AG09319 (cell line): ENCODE data around the gene POLL.

Experiments
- DNase-seq: peaks from one replicate; pipeline ENCODE4 v3.0.0-alpha.2; 2010; ENCODE audit warnings: low read depth; ENCODE audit errors: extremely low read depth
- TF ChIP-seq, protein P1 (sequence below): IDR thresholded peaks from 2 replicates; pipeline ENCODE4 v1.5.1; 2011; ENCODE audit warnings: low read depth, mild to moderate bottlenecking, inconsistent platforms, low read length, moderate library complexity

Gene POLL

GRCh38 chr10:101552442-101552841 lies 35.6 kb downstream of the POLL start:
- TF ChIP-seq, protein P1, sequence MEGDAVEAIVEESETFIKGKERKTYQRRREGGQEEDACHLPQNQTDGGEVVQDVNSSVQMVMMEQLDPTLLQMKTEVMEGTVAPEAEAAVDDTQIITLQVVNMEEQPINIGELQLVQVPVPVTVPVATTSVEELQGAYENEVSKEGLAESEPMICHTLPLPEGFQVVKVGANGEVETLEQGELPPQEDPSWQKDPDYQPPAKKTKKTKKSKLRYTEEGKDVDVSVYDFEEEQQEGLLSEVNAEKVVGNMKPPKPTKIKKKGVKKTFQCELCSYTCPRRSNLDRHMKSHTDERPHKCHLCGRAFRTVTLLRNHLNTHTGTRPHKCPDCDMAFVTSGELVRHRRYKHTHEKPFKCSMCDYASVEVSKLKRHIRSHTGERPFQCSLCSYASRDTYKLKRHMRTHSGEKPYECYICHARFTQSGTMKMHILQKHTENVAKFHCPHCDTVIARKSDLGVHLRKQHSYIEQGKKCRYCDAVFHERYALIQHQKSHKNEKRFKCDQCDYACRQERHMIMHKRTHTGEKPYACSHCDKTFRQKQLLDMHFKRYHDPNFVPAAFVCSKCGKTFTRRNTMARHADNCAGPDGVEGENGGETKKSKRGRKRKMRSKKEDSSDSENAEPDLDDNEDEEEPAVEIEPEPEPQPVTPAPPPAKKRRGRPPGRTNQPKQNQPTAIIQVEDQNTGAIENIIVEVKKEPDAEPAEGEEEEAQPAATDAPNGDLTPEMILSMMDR, result no peak

GRCh38 chr10:101550965-101551364 lies 37.1 kb downstream of the POLL start:
- DNase-seq, result no peak
- TF ChIP-seq, protein P1, result no peak

More at GRCh38 chr10:101552442-101552841, 35.6 kb downstream of the POLL start:
- DNase-seq, result no peak

DNA sequence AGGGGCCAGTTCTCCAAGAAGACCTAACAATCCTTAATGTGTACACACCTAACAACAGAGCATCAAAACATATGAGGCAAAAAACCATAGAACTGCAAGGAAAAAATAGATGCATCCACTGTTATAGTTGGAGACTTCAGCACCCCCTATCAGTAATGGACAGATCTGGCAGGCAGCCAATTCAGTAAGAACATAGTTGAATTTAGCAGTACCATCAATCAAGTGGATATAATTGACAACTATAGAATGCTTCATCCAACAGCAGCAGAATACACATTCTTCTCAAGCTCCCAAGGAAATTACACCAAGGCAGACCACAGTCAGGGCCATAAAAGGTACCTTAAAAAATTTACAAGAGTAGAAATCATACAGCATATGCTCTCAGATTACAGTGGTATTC lies 42.2 kb downstream of the POLL start:
- TF ChIP-seq, protein P1, result no peak
- DNase-seq, result no peak

DNA sequence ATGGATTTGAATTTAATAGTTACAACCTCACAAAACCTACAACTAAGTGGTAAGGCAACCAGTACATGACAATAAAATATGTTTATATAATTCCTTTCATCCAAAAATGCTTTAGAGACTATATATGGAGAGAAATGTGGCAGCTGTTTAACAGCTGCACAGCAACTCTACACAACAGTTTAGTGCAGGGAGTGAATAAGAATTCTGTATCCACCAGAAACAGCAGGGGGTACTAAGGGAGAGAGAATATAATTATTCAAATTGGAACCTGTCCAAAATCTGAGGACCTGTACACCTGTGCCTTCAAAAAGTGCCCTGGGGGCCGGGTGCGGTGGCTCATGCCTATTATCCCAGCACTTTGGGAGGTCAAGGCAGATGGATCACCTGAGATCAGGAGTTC lies 49.6 kb downstream of the POLL start:
- no peak for DNase-seq
- TF ChIP-seq, protein P1, result no peak

- no peak for DNase-seq
- TF ChIP-seq, protein P1, result peak; percentile 34
Observed at GRCh38 chr10:101536800-101537199, 51.3 kb downstream of the POLL start.

GRCh38 chr10:101535949-101536348 lies 52.1 kb downstream of the POLL start:
- no peak for DNase-seq
- TF ChIP-seq, protein P1, result no peak

- DNase-seq, result no peak
- TF ChIP-seq, protein P1, result no peak
Observed at GRCh38 chr10:101529725-101530553, 58.1 kb downstream of the POLL start.
